HG03066 (cell line): ENCODE measurements around the gene USH2A.
"Not testable (repeated sequence)": the region's sequence is repeated elsewhere in the genome, so short reads cannot be mapped to it uniquely, and the experiment has no call there.

Source experiments
- ATAC-seq: cut with Tn5 transposase; IDR thresholded peaks from one replicate; pipeline ENCODE4 v1.9.1; 2021; ENCODE audit warnings: low read depth; ENCODE audit not compliant: unreplicated experiment

Gene USH2A

GRCh38 chr1:216416488-216416887, 6.8 kb downstream of the USH2A start:
- no peak for ATAC-seq

DNA sequence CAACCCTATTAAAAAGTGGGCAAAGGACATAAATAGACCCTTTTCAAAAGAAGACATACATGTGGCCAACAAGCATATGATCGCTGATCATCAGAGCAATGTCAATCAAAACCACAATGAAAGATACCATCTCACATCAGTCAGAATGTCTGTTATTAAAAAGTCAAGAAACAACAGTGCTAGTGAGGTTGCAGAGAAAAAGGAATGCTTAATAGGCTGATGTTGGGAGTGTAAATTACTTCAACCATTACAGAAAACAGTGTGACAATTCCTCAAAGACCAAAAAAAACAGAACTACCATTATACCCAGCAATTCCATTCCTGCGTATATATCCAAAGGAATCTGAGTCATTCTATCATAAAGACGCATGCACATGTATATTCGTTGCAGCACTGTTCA, 13.2 kb downstream of the USH2A start:
- no peak for ATAC-seq

DNA sequence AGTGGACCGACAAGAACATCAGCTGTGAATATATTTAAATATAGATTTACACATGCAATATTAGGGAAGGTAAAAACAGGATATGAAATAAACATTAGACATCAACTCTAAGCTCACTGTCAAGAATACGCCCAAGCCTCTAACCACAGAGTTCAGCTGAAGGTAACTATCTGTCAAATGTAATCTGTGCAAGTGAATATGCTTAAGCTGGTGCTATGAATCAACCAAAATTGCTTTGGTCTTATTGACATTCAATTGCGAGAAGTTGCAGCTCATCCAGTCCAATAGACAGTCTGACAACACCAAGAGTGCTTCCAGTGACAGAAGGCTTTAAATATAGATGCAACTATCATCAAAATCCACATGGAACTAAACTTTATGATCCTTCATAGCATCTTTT, 32.3 kb downstream of the USH2A start:
- ATAC-seq: no peak

DNA sequence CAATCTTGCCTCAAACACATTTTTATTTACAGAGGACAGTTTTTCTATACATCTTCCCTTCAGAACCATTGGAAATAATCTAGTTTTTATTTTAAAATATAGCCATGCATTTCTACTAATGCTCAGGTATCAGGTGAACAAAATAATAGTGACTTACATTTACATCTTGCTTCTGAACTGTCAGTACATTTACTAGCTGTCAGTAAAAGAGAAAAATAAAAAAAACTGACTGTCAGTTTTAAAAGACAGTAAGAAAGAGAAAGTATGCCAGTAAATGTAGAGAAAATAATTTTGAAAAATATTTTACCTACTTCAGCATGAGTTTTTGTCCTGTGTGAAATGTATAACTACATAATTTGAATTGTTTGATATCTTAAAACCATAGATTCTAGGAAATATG, 33.5 kb downstream of the USH2A start:
- ATAC-seq: no peak

- no peak for ATAC-seq
These were observed 34.7 kb downstream of the USH2A start for GRCh38 chr1:216388558-216388957.

- ATAC-seq: no peak
These were observed 35.5 kb downstream of the USH2A start for GRCh38 chr1:216387782-216388181.

DNA sequence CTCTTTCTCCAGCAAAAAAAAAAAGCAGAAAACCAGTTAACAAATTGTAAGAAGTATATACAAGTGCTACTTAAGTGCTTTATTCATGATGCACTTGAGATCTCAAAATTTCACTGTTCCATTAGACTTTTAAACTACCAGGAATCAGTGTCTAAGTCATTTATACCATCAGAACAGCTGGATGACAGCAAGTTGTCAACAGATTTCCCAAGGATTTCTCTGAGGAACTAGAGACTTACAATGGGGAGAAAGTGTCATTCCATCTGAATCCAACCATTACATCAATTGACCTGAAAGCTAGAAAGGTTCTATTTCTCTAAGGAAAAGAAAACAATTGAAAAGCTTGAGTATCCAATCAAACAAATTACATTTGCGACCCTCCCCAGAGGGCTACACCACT, 43.8 kb downstream of the USH2A start:
- no peak for ATAC-seq

- no peak for ATAC-seq
These were observed 55.0 kb downstream of the USH2A start for GRCh38 chr1:216368249-216368648.

- ATAC-seq: no peak
These were observed 56.3 kb downstream of the USH2A start for GRCh38 chr1:216366979-216367378.

- no peak for ATAC-seq
These were observed 66.3 kb downstream of the USH2A start for GRCh38 chr1:216356945-216357344.

DNA sequence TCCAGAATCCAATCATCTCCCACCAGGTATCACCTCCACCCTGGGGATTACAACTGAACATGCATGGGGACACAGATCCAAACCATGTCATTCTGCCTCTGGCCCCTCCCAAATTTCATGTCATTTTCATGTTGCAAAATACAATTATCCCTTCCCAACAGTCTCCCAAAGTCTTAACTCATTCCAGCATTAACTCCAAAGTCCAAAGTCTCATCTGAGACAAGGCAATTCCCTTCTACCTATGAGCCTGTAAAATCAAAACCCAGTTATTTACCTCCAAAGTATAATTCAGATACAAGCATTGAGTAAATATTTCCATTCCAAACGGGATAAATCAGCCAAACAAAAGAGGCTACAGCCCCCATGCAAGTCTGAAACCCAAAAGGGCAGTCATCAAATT, 73.1 kb downstream of the USH2A start:
- ATAC-seq: no peak

DNA sequence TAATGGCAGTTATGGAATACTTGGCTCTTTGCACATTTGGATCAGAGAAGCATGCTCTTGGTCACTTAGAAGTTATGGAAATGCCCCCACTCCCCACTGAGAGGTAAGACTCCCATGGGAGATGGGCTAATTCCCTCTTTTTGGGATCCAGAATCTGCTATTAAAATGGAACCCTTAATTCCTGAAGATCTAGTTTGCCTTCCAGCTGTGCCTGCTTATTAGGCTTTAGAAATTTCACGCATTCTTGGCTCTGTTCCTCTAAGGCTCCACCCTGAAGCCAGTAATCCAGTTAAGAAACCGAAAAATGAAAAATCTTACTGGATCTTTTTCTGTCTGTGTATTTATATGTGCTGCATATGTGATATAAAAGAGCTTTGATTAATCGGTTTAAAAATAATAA, 76.7 kb downstream of the USH2A start:
- ATAC-seq: no peak

GRCh38 chr1:216340542-216340941, 82.7 kb downstream of the USH2A start:
- ATAC-seq: not testable (repeated sequence)

- ATAC-seq: no peak
These were observed 90.8 kb downstream of the USH2A start for GRCh38 chr1:216332462-216332861.

DNA sequence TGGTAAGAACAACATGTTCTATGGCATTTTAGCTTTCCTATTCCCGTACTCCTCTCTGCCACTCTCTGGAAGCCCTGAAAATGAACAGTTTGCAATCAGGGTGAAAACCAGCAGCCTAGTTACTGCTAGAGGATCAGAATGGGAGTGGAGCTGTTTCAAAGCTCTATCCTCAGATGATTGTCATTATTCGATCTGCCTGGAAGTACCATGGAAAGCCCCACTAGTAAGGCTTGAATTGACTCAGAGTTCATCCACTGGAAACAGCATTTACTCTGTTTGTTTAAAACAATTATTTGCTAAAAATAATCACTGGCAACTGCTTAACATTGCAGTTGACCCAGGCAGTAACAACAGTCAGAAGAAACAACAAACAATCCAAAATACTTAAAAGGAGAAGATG, 91.2 kb downstream of the USH2A start:
- no peak for ATAC-seq

- ATAC-seq: no peak
These were observed 92.0 kb downstream of the USH2A start for GRCh38 chr1:216331211-216331610.

GRCh38 chr1:216330262-216330661, 93.0 kb downstream of the USH2A start:
- ATAC-seq: no peak

- ATAC-seq: no peak
These were observed 97.3 kb downstream of the USH2A start for GRCh38 chr1:216325946-216326345.

DNA sequence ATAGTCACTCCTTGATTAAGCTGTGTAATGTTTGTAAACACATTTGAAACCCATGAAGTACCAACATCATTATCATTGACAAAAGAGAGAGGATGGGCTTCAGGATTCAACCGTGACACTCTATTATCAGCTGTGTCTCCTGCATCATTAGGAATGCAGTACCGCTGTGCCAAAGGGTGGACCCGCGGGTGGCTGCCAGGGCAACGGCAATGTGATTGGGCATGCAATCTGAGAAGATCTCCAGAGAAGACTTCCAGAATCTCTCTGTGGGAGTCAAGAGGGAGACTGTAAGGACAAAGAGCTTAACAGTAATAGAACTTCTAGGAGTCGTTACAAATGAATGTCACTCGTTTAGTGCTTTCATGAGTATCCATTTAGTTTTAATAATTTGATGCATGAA, 97.9 kb downstream of the USH2A start:
- no peak for ATAC-seq

- no peak for ATAC-seq
These were observed 99.9 kb downstream of the USH2A start for GRCh38 chr1:216323344-216323743.

DNA sequence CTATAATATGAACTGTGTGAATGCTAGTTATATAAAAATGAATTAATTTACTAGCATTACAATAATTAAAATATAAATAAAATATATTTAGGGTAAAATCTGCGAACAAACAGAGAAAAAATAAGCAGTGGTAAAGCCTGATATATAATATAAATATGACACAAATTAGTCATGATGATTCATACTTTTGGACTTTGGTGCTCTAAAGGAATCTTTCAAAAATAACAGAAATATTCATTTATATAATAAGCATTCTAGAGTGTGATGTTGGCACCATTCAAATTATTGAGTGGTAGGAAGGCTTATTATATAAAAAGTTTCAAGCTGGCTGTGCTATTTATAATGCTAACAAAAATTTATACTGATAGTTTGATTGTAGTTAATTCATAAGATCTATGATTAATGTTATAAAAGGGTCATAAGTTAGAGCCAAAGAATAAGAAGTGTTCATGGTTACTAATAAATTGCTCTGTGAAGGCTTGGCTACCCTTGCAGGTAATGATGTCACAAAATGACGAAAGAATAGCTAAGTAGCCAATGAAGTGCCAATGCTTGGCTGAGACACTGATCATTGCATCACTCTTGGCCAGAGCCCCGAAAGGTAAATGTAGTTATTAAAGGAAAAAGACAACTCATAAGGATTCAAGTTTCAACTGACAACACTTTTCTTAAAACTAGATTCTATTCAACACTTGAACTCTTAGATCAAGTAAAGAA, 108.7 kb downstream of the USH2A start:
- no peak for ATAC-seq

DNA sequence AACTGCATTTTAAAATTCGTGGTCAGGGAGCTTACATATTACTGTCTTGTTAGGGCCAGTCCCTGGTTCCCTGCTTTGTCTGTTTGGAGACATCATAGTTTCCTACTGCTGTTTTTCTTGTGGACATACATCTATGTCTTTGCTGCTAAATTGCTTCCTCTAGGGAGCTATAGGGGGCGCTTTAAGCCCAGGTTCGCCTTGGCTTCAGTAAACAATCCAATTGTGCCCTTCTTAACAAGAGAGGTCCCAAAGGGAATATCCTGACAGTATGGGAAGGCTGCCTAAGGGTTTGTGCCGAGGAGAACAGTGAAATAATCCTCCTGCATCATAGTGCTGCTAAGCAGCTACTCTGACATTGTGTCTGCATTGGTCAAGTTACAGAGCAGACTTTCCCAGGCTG, 112.5 kb downstream of the USH2A start:
- ATAC-seq: no peak

DNA sequence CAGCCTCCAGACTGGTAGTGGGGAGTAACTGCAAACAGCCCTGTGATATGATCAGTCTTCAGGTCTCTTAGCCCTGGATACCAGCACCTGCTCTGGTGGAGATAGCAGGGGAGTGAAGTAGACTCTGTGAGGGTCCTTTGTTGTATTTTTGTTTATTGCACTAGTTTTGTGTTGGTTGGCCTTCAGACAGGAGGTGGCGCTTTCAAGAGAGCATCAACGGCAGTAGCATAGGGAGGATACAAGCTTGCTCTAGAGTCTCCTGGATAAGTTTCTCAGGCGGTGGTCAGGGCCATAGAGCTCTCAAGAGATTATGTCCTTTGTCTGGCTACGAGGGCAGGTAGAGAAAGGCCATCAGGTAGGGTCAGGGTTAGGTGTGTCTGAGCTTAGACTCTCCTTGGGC, 116.4 kb downstream of the USH2A start:
- no peak for ATAC-seq
